ENCODE measurements around the gene EPHA8.

DNA sequence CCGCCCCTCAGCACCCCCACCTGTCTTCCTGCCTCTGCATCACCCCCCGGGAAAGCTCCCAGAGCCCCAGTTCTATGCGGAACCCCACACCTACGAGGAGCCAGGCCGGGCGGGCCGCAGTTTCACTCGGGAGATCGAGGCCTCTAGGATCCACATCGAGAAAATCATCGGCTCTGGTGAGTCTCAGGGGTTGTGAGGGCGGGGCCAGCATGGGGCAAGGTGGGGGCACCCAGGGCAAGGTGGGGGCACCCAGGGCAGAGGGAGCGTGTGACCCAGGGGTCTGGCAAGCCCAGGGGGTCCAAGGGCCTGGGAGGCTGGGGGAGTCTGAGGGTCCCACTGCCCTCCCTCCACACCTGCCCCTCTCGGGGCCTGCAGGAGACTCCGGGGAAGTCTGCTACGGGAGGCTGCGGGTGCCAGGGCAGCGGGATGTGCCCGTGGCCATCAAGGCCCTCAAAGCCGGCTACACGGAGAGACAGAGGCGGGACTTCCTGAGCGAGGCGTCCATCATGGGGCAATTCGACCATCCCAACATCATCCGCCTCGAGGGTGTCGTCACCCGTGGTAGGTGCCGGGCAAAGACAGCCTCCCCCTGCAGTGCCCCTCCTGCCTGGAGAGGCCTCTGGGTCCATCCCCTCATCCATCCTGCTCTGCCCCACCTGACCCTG lies 34.1 kb downstream of the EPHA8 start:
- TF ChIP-seq EZH2 (IDR thresholded peaks at IDR 0.05; ENCODE audit: insufficient read depth, poor library complexity, severe bottlenecking) (no peak), EZH2phosphoT487 (IDR thresholded peaks at IDR 0.05; ENCODE audit: insufficient read depth, low read depth) (no peak)

Data from GM23248 (cell line).